Mesothelial cell of epicardium (in vitro differentiated cells): Measurements from ENCODE around the gene GNG4. TPM values are rescaled to one million over a fixed set of nuclear protein-coding genes. Genes with fewer than 3 reads are reported as not detected.

Source experiments
- DNase-seq, 2 experiments: peaks; one replicate each; pipeline ENCODE4 v3.0.0; 2021; ENCODE audit warnings: low spot score in 2 of 2; ENCODE audit not compliant: unreplicated experiment in 2 of 2
- H3K27ac Mint-ChIP-seq: 2 replicates; pipeline ENCODE4 v1.8.0; 2021; ENCODE audit warnings: mixed read lengths
- H3K27me3 Mint-ChIP-seq: 2 replicates; pipeline ENCODE4 v1.8.0; 2021; ENCODE audit warnings: low read depth, mixed read lengths
- H3K36me3 Mint-ChIP-seq: 2 replicates; pipeline ENCODE4 v1.8.0; 2021; ENCODE audit warnings: mixed read lengths
- H3K4me1 Mint-ChIP-seq: 2 replicates; pipeline ENCODE4 v1.8.0; 2021; ENCODE audit warnings: mixed read lengths
- H3K4me3 Mint-ChIP-seq: 2 replicates; pipeline ENCODE4 v1.8.0; 2021; ENCODE audit warnings: mild to moderate bottlenecking, moderate library complexity, mixed read lengths
- H3K9me3 Mint-ChIP-seq: 2 replicates; pipeline ENCODE4 v1.8.0; 2021; ENCODE audit warnings: mixed read lengths
- CTCF ChIP-seq: fragments of 200-600 bp; sonication (generic); IDR thresholded peaks from one replicate; pipeline ENCODE4 v1.5.0; 2021; ENCODE audit warnings: antibody characterized with exemption; ENCODE audit not compliant: unreplicated experiment
- total RNA-seq: library from RNA; stranded (reverse); gene quantifications from 3 replicates; pipeline ENCODE4 v1.2.1, GENCODE V29; 2021

The GNG4 gene
- total RNA-seq, 1 donor from 2014 or later, result 2.9 TPM

GRCh38 chr1:235617140-235617539, 32.4 kb downstream of the GNG4 start:
- Mint-ChIP-seq H3K27me3 (no peaks in the 10 kb centered on the region), H3K27ac (no peak overlapping the region), H3K4me1 (peaks cover 10% of the 10 kb centered on the region), H3K4me3 (no peak overlapping the region), H3K36me3 (no peaks in the 10 kb centered on the region), H3K9me3 (no peaks in the 10 kb centered on the region)
- no peak for TF ChIP-seq CTCF
- DNase-seq, result no peak

- DNase-seq, result no peak
- H3K27ac Mint-ChIP-seq, result no peak overlapping the region
- no peak for TF ChIP-seq CTCF
- no peaks in the 10 kb centered on the region for H3K36me3 Mint-ChIP-seq
- H3K27me3 Mint-ChIP-seq, result no peaks in the 10 kb centered on the region
- H3K4me3 Mint-ChIP-seq, result no peak overlapping the region
- H3K9me3 Mint-ChIP-seq, result no peaks in the 10 kb centered on the region
- peaks cover 10% of the 10 kb centered on the region for H3K4me1 Mint-ChIP-seq
Measured at GRCh38 chr1:235614442-235614954, 35.1 kb downstream of the GNG4 start.

GRCh38 chr1:235613602-235614001, 36.0 kb downstream of the GNG4 start:
- DNase-seq, result no peak
- H3K4me1 Mint-ChIP-seq, result peaks cover 10% of the 10 kb centered on the region
- H3K27me3 Mint-ChIP-seq, result no peaks in the 10 kb centered on the region
- no peak overlapping the region for H3K4me3 Mint-ChIP-seq
- no peaks in the 10 kb centered on the region for H3K36me3 Mint-ChIP-seq
- no peaks in the 10 kb centered on the region for H3K9me3 Mint-ChIP-seq
- no peak for TF ChIP-seq CTCF
- no peak overlapping the region for H3K27ac Mint-ChIP-seq

- Mint-ChIP-seq H3K36me3 (no peaks in the 10 kb centered on the region), H3K9me3 (no peaks in the 10 kb centered on the region), H3K27me3 (no peaks in the 10 kb centered on the region), H3K4me3 (no peak overlapping the region), H3K4me1 (peaks cover 3% of the 10 kb centered on the region), H3K27ac (no peak overlapping the region)
- no peak for TF ChIP-seq CTCF
- no peak for DNase-seq
Measured at GRCh38 chr1:235612761-235613160, 36.8 kb downstream of the GNG4 start.

GRCh38 chr1:235610157-235610556, 39.4 kb downstream of the GNG4 start:
- H3K27me3 Mint-ChIP-seq, result no peaks in the 10 kb centered on the region
- no peak overlapping the region for H3K4me3 Mint-ChIP-seq
- H3K36me3 Mint-ChIP-seq, result no peaks in the 10 kb centered on the region
- H3K9me3 Mint-ChIP-seq, result no peaks in the 10 kb centered on the region
- no peaks in the 10 kb centered on the region for H3K4me1 Mint-ChIP-seq
- no peak for DNase-seq
- TF ChIP-seq CTCF, result no peak
- H3K27ac Mint-ChIP-seq, result no peak overlapping the region

DNA sequence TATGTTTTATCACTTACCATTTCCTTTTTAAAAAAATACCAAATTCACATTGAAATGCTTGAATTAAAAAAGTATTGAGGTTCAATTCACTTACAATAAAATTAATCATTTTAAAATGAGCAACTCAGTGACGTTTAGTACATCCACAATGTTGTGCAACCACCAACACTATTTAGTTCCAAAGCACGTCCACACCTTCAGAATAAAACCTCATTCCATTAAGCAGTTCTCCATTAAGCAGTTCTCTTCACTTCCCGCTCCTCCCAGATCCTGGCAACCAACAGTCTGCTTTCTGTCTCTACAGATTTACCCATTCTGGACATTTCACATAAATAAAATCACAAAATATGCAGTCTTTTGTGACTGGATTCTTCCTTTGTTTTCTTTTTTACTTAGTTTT, 41.3 kb downstream of the GNG4 start:
- H3K4me1 Mint-ChIP-seq, result no peaks in the 10 kb centered on the region
- H3K4me3 Mint-ChIP-seq, result no peak overlapping the region
- no peak overlapping the region for H3K27ac Mint-ChIP-seq
- DNase-seq, result no peak
- no peak for TF ChIP-seq CTCF
- no peaks in the 10 kb centered on the region for H3K9me3 Mint-ChIP-seq
- H3K36me3 Mint-ChIP-seq, result no peaks in the 10 kb centered on the region
- H3K27me3 Mint-ChIP-seq, result no peaks in the 10 kb centered on the region
